Measurements from ENCODE around the gene ATP2A1.

- TF ChIP-seq, protein P1, sequence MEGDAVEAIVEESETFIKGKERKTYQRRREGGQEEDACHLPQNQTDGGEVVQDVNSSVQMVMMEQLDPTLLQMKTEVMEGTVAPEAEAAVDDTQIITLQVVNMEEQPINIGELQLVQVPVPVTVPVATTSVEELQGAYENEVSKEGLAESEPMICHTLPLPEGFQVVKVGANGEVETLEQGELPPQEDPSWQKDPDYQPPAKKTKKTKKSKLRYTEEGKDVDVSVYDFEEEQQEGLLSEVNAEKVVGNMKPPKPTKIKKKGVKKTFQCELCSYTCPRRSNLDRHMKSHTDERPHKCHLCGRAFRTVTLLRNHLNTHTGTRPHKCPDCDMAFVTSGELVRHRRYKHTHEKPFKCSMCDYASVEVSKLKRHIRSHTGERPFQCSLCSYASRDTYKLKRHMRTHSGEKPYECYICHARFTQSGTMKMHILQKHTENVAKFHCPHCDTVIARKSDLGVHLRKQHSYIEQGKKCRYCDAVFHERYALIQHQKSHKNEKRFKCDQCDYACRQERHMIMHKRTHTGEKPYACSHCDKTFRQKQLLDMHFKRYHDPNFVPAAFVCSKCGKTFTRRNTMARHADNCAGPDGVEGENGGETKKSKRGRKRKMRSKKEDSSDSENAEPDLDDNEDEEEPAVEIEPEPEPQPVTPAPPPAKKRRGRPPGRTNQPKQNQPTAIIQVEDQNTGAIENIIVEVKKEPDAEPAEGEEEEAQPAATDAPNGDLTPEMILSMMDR (IDR thresholded peaks at IDR 0.05; ENCODE audit: low read length) = no peak
- no peak for TF ChIP-seq EZH2phosphoT487 (IDR thresholded peaks at IDR 0.05; ENCODE audit: low read length)
- TF ChIP-seq EZH2 (optimal IDR thresholded peaks at IDR 0.05; ENCODE audit: low read depth, low read length) = no peak
Observed at GRCh38 chr16:28875134-28876018, 2.9 kb upstream of the ATP2A1 start.

Measured in MM.1S (cell line).